Measurements from ENCODE around the gene PLIN1.
"Not testable (repeated sequence)": the region's sequence is repeated elsewhere in the genome, so short reads cannot be mapped to it uniquely, and the experiment has no call there.

PLIN1 gene

GRCh38 chr15:89679212-89679611 is at the start of gene PLIN1:
Gene PLIN1, minus strand, starts transcription at chr15:89679367. Its CDS starts 1,878 bp downstream, at chr15:89677489.
- no peak for DNase-seq

- no peak for DNase-seq
Measured at GRCh38 chr15:89728254-89728653, 49.1 kb upstream of the PLIN1 start.

GRCh38 chr15:89725064-89725463 is 45.9 kb upstream of the PLIN1 start:
- no peak for DNase-seq

GRCh38 chr15:89724621-89725020 is 45.5 kb upstream of the PLIN1 start:
- DNase-seq = no peak

GRCh38 chr15:89723031-89723430 is 43.9 kb upstream of the PLIN1 start:
- no peak for DNase-seq

- DNase-seq = no peak
Measured at GRCh38 chr15:89714775-89715174, 35.6 kb upstream of the PLIN1 start.

GRCh38 chr15:89707577-89707976 is 28.4 kb upstream of the PLIN1 start:
- no peak for DNase-seq

GRCh38 chr15:89704411-89704810 is 25.2 kb upstream of the PLIN1 start:
- no peak for DNase-seq

- no peak for DNase-seq
Measured at GRCh38 chr15:89695198-89695597, 16.0 kb upstream of the PLIN1 start.

- no peak for DNase-seq
Measured at GRCh38 chr15:89693696-89694095, 14.5 kb upstream of the PLIN1 start.

- DNase-seq = no peak
Measured at GRCh38 chr15:89693091-89693490, 13.9 kb upstream of the PLIN1 start.

GRCh38 chr15:89690276-89691218 is 11.4 kb upstream of the PLIN1 start, which contains the start of the genes PEX11A and WDR93:
Gene PEX11A, minus strand, starts transcription at chr15:89690754. Its CDS starts 122 bp downstream, at chr15:89690632.
Gene WDR93, plus strand, starts transcription at chr15:89690811. Its CDS starts 10,936 bp downstream, at chr15:89701747.
- DNase-seq = peak; percentile 67

- not testable (repeated sequence) for DNase-seq
Measured at GRCh38 chr15:89689930-89690275, 10.7 kb upstream of the PLIN1 start.

- no peak for DNase-seq
Measured at GRCh38 chr15:89686522-89686921, 7.4 kb upstream of the PLIN1 start.

GRCh38 chr15:89685995-89686394 is 6.8 kb upstream of the PLIN1 start:
- DNase-seq = no peak

- DNase-seq = no peak
Measured at GRCh38 chr15:89681146-89681545, 2.0 kb upstream of the PLIN1 start.

GRCh38 chr15:89680282-89680873 is 1.2 kb upstream of the PLIN1 start:
- DNase-seq = no peak

GRCh38 chr15:89677381-89677780 is 1.8 kb downstream of the PLIN1 start:
- no peak for DNase-seq

GRCh38 chr15:89675606-89676005 is 3.6 kb downstream of the PLIN1 start:
- DNase-seq = no peak

GRCh38 chr15:89674526-89674925 is 4.6 kb downstream of the PLIN1 start:
- no peak for DNase-seq

- DNase-seq = no peak
Measured at GRCh38 chr15:89673165-89673512, 6.0 kb downstream of the PLIN1 start.

- no peak for DNase-seq
Measured at GRCh38 chr15:89672221-89673164, 6.7 kb downstream of the PLIN1 start.

- DNase-seq = no peak
Measured at GRCh38 chr15:89671687-89672086, 7.5 kb downstream of the PLIN1 start.

All from activated gamma-delta T cell treated with Interleukin-2 at 50 U/mL for 16 hours (primary cell).